HG02759 (cell line): ENCODE results near the gene LETM1.

Source experiments
- ATAC-seq: cut with Tn5 transposase; IDR thresholded peaks from one replicate; pipeline ENCODE4 v1.9.1; 2021; ENCODE audit warnings: mild to moderate bottlenecking, moderate library complexity; ENCODE audit not compliant: unreplicated experiment

Gene LETM1

GRCh38 chr4:1808851-1809753 lies 46.9 kb downstream of the LETM1 start:
- no peak for ATAC-seq

GRCh38 chr4:1808396-1808795 lies 47.6 kb downstream of the LETM1 start:
- no peak for ATAC-seq

- no peak for ATAC-seq
Measured at GRCh38 chr4:1807332-1807777, 48.6 kb downstream of the LETM1 start.

GRCh38 chr4:1806596-1807331 lies 49.2 kb downstream of the LETM1 start:
- ATAC-seq = no peak

- no peak for ATAC-seq
Measured at GRCh38 chr4:1806223-1806564, 49.8 kb downstream of the LETM1 start.

GRCh38 chr4:1805493-1806222 lies 50.3 kb downstream of the LETM1 start:
- no peak for ATAC-seq

GRCh38 chr4:1804638-1805492 lies 51.1 kb downstream of the LETM1 start:
- no peak for ATAC-seq

GRCh38 chr4:1803523-1804423 lies 52.2 kb downstream of the LETM1 start:
- ATAC-seq = no peak

GRCh38 chr4:1802720-1803522 lies 53.0 kb downstream of the LETM1 start:
- no peak for ATAC-seq

- no peak for ATAC-seq
Measured at GRCh38 chr4:1802151-1802715, 53.7 kb downstream of the LETM1 start.

- no peak for ATAC-seq
Measured at GRCh38 chr4:1801286-1801958, 54.5 kb downstream of the LETM1 start.

- ATAC-seq = no peak
Measured at GRCh38 chr4:1800805-1801204, 55.2 kb downstream of the LETM1 start.

- no peak for ATAC-seq
Measured at GRCh38 chr4:1799387-1800375, 56.3 kb downstream of the LETM1 start.

- ATAC-seq = no peak
Measured at GRCh38 chr4:1798580-1799386, 57.2 kb downstream of the LETM1 start.

GRCh38 chr4:1797861-1798579 lies 57.9 kb downstream of the LETM1 start:
- no peak for ATAC-seq
